HEK293 (cell line): ENCODE data around the gene RPS18.

ENCODE experiments used
- BCL11A ChIP-seq: fragments of 450-650 bp; formaldehyde crosslinking; IDR thresholded peaks from 2 replicates; pipeline ENCODE4 v1.5.1; 2016; ENCODE audit warnings: low read depth, missing biosample characterization, missing genetic modification characterization
- BCL11B ChIP-seq: fragments of 450-650 bp; formaldehyde crosslinking; IDR thresholded peaks from 2 replicates; pipeline ENCODE4 v1.5.1; 2016; ENCODE audit warnings: low read depth, missing biosample characterization, missing genetic modification characterization
- HIC1 ChIP-seq: fragments of 450-650 bp; formaldehyde crosslinking; IDR thresholded peaks from 2 replicates; pipeline ENCODE4 v1.5.1; 2016; ENCODE audit warnings: missing biosample characterization, missing genetic modification characterization
- KLF8 ChIP-seq: fragments of 450-650 bp; formaldehyde crosslinking; IDR thresholded peaks from 2 replicates; pipeline ENCODE4 v1.5.1; 2016; ENCODE audit warnings: missing biosample characterization, missing genetic modification characterization
- PRDM10 ChIP-seq: fragments of 450-650 bp; formaldehyde crosslinking; IDR thresholded peaks from 2 replicates; pipeline ENCODE4 v1.5.1; 2016; ENCODE audit warnings: missing biosample characterization, missing genetic modification characterization
- SCRT2 ChIP-seq: fragments of 450-650 bp; formaldehyde crosslinking; IDR thresholded peaks from 2 replicates; pipeline ENCODE4 v1.5.1; 2016; ENCODE audit warnings: missing biosample characterization, missing genetic modification characterization
- TCF7L2 ChIP-seq: IDR thresholded peaks from 2 replicates; pipeline ENCODE4 v1.6.1; 2011; ENCODE audit warnings: low read depth, mild to moderate bottlenecking, inconsistent platforms, low read length, moderate library complexity, borderline replicate concordance
- TRIM28 ChIP-seq: IDR thresholded peaks from 2 replicates; pipeline ENCODE4 v1.6.1; 2011; ENCODE audit warnings: low read length, control low read depth, borderline replicate concordance
- ZFP69B ChIP-seq: fragments of 450-650 bp; formaldehyde crosslinking; IDR thresholded peaks from 2 replicates; pipeline ENCODE4 v1.5.1; 2016; ENCODE audit warnings: missing biosample characterization, missing genetic modification characterization
- ZNF16 ChIP-seq: fragments of 450-650 bp; formaldehyde crosslinking; IDR thresholded peaks from 2 replicates; pipeline ENCODE4 v1.5.1; 2016; ENCODE audit warnings: low read depth, missing biosample characterization, missing genetic modification characterization
- ZNF184 ChIP-seq: fragments of 450-650 bp; IDR thresholded peaks from 2 replicates; pipeline ENCODE4 v1.5.1; 2018; ENCODE audit warnings: missing biosample characterization, mild to moderate bottlenecking, missing genetic modification characterization
- ZNF2 ChIP-seq: fragments of 450-650 bp; formaldehyde crosslinking; IDR thresholded peaks from 2 replicates; pipeline ENCODE4 v1.5.1; 2016; ENCODE audit warnings: missing biosample characterization, missing genetic modification characterization
- ZNF221 ChIP-seq: fragments of 450-650 bp; formaldehyde crosslinking; IDR thresholded peaks from 2 replicates; pipeline ENCODE4 v1.5.1; 2017; ENCODE audit warnings: missing biosample characterization, missing genetic modification characterization, borderline replicate concordance
- ZNF248 ChIP-seq: fragments of 450-650 bp; formaldehyde crosslinking; IDR thresholded peaks from 2 replicates; pipeline ENCODE4 v1.5.1; 2017; ENCODE audit warnings: missing biosample characterization, missing genetic modification characterization
- ZNF366 ChIP-seq: fragments of 450-650 bp; formaldehyde crosslinking; conservative IDR thresholded peaks from 2 replicates; pipeline ENCODE4 v1.5.1; 2016; ENCODE audit warnings: missing biosample characterization, missing genetic modification characterization
- ZNF530 ChIP-seq: fragments of 450-650 bp; formaldehyde crosslinking; IDR thresholded peaks from 2 replicates; pipeline ENCODE4 v1.5.1; 2016; ENCODE audit warnings: low read depth, missing biosample characterization, missing genetic modification characterization
- ZNF658 ChIP-seq: fragments of 450-650 bp; formaldehyde crosslinking; IDR thresholded peaks from 2 replicates; pipeline ENCODE4; 2016; ENCODE audit warnings: missing biosample characterization, missing genetic modification characterization
- ZNF660 ChIP-seq: fragments of 450-650 bp; IDR thresholded peaks from 2 replicates; pipeline ENCODE4 v1.5.1; 2018; ENCODE audit warnings: missing biosample characterization, mild to moderate bottlenecking, missing genetic modification characterization
- ZNF670 ChIP-seq: fragments of 450-650 bp; formaldehyde crosslinking; IDR thresholded peaks from 2 replicates; pipeline ENCODE4 v1.5.1; 2016; ENCODE audit warnings: missing biosample characterization, missing genetic modification characterization, low read depth
- ZNF677 ChIP-seq: fragments of 450-650 bp; IDR thresholded peaks from 2 replicates; pipeline ENCODE4 v1.5.0; 2018; ENCODE audit warnings: missing biosample characterization, mild to moderate bottlenecking, missing genetic modification characterization, moderate library complexity
- ZNF692 ChIP-seq: fragments of 450-650 bp; formaldehyde crosslinking; IDR thresholded peaks from 2 replicates; pipeline ENCODE4 v1.5.1; 2016; ENCODE audit warnings: missing biosample characterization, missing genetic modification characterization
- ZNF707 ChIP-seq: fragments of 450-650 bp; formaldehyde crosslinking; IDR thresholded peaks from 2 replicates; pipeline ENCODE4 v1.5.1; 2016; ENCODE audit warnings: missing biosample characterization, missing genetic modification characterization
- ZNF785 ChIP-seq: fragments of 450-650 bp; formaldehyde crosslinking; IDR thresholded peaks from 2 replicates; pipeline ENCODE4 v1.5.1; 2016; ENCODE audit warnings: missing biosample characterization, missing genetic modification characterization
- TF ChIP-seq, protein P1 (sequence below): fragments of 450-650 bp; formaldehyde crosslinking; IDR thresholded peaks from 2 replicates; pipeline ENCODE4 v1.5.1; 2016; ENCODE audit warnings: missing biosample characterization, missing genetic modification characterization, borderline replicate concordance
- TF ChIP-seq, protein P2 (sequence below): fragments of 450-650 bp; formaldehyde crosslinking; IDR thresholded peaks from 2 replicates; pipeline ENCODE4 v1.5.1; 2016; ENCODE audit warnings: missing biosample characterization, missing genetic modification characterization

RPS18 gene

GRCh38 chr6:33299237-33299944, 27.5 kb downstream of the RPS18 start (continued):
- TF ChIP-seq, protein P1, sequence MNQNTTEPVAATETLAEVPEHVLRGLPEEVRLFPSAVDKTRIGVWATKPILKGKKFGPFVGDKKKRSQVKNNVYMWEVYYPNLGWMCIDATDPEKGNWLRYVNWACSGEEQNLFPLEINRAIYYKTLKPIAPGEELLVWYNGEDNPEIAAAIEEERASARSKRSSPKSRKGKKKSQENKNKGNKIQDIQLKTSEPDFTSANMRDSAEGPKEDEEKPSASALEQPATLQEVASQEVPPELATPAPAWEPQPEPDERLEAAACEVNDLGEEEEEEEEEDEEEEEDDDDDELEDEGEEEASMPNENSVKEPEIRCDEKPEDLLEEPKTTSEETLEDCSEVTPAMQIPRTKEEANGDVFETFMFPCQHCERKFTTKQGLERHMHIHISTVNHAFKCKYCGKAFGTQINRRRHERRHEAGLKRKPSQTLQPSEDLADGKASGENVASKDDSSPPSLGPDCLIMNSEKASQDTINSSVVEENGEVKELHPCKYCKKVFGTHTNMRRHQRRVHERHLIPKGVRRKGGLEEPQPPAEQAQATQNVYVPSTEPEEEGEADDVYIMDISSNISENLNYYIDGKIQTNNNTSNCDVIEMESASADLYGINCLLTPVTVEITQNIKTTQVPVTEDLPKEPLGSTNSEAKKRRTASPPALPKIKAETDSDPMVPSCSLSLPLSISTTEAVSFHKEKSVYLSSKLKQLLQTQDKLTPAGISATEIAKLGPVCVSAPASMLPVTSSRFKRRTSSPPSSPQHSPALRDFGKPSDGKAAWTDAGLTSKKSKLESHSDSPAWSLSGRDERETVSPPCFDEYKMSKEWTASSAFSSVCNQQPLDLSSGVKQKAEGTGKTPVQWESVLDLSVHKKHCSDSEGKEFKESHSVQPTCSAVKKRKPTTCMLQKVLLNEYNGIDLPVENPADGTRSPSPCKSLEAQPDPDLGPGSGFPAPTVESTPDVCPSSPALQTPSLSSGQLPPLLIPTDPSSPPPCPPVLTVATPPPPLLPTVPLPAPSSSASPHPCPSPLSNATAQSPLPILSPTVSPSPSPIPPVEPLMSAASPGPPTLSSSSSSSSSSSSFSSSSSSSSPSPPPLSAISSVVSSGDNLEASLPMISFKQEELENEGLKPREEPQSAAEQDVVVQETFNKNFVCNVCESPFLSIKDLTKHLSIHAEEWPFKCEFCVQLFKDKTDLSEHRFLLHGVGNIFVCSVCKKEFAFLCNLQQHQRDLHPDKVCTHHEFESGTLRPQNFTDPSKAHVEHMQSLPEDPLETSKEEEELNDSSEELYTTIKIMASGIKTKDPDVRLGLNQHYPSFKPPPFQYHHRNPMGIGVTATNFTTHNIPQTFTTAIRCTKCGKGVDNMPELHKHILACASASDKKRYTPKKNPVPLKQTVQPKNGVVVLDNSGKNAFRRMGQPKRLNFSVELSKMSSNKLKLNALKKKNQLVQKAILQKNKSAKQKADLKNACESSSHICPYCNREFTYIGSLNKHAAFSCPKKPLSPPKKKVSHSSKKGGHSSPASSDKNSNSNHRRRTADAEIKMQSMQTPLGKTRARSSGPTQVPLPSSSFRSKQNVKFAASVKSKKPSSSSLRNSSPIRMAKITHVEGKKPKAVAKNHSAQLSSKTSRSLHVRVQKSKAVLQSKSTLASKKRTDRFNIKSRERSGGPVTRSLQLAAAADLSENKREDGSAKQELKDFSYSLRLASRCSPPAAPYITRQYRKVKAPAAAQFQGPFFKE = no peak
- TF ChIP-seq ZNF707 = no peak
- no peak for TF ChIP-seq ZNF677
- no peak; the same call in 1 of the 2 replicates for TF ChIP-seq SCRT2
- TF ChIP-seq ZNF16 (tag by site-specific recombination) = 0 out of 2 replicates have a peak, but pooled peaks have one; percentile 15
- TF ChIP-seq ZNF530 (tag by site-specific recombination) = no peak
- TF ChIP-seq, protein P2, sequence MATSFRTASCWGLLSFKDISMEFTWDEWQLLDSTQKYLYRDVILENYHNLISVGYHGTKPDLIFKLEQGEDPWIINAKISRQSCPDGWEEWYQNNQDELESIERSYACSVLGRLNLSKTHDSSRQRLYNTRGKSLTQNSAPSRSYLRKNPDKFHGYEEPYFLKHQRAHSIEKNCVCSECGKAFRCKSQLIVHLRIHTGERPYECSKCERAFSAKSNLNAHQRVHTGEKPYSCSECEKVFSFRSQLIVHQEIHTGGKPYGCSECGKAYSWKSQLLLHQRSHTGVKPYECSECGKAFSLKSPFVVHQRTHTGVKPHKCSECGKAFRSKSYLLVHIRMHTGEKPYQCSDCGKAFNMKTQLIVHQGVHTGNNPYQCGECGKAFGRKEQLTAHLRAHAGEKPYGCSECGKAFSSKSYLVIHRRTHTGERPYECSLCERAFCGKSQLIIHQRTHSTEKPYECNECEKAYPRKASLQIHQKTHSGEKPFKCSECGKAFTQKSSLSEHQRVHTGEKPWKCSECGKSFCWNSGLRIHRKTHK (tag by site-specific recombination) = no peak
- TF ChIP-seq ZNF221 (tag by site-specific recombination) = no peak
- TF ChIP-seq ZNF366 = peak; percentile 85
- TF ChIP-seq ZNF692 (tag by site-specific recombination) = peak; percentile 47; the same call in 1 of the 2 replicates
- no peak for TF ChIP-seq HIC1 (tag by site-specific recombination)
- no peak for TF ChIP-seq ZNF670 (tag by site-specific recombination)
- TF ChIP-seq ZNF2 (tag by site-specific recombination) = peak; percentile 80
- no peak for TF ChIP-seq ZNF658 (tag by site-specific recombination)
- TF ChIP-seq PRDM10 (tag by site-specific recombination) = peak; percentile 6
- TF ChIP-seq ZNF660 (tag by site-specific recombination) = peak; percentile 87
- TF ChIP-seq BCL11B (tag by site-specific recombination) = peak; percentile 89
- no peak for TF ChIP-seq ZNF785
- TF ChIP-seq KLF8 = peak; percentile 82
- TF ChIP-seq ZNF248 (tag by site-specific recombination) = no peak
- TF ChIP-seq ZFP69B = peak; percentile 29; the same call in 1 of the 2 replicates
- peak; percentile 91 for TF ChIP-seq BCL11A (tag by site-specific recombination)
- peak; percentile 81 for TF ChIP-seq TRIM28
- TF ChIP-seq TCF7L2 = no peak
- 0 out of 2 replicates have a peak, but pooled peaks have one; percentile 7 for TF ChIP-seq ZNF184 (tag by site-specific recombination)
